IgD-negative memory B cell (primary cell): ENCODE results near the gene PICALM. TPM values are rescaled to one million over a fixed set of nuclear protein-coding genes. Genes with fewer than 3 reads are reported as not detected.
A peak's percentile ranks its signal among the peaks of the same experiment; 100 is the strongest.

Experiments used
- H3K27ac Mint-ChIP-seq, 3 donors: one replicate each; pipeline ENCODE4 v1.8.0; 2020 to 2022; ENCODE audit warnings: mild to moderate bottlenecking in 3 of 3, mixed read lengths in 3 of 3, moderate library complexity in 1 of 3
- H3K27me3 Mint-ChIP-seq: one replicate; pipeline ENCODE4 v1.8.0; 2021; ENCODE audit warnings: mixed read lengths
- H3K36me3 Mint-ChIP-seq: one replicate; pipeline ENCODE4 v1.8.0; 2020; ENCODE audit warnings: mild to moderate bottlenecking, mixed read lengths
- H3K4me1 Mint-ChIP-seq, 3 donors: one replicate each; pipeline ENCODE4 v1.8.0; 2020 to 2022; ENCODE audit warnings: mixed read lengths in 3 of 3, mild to moderate bottlenecking in 1 of 3
- H3K4me3 Mint-ChIP-seq, 4 donors: one replicate each; pipeline ENCODE4 v1.8.0; 2020 to 2022; ENCODE audit warnings: mild to moderate bottlenecking in 4 of 4, mixed read lengths in 4 of 4, moderate library complexity in 3 of 4
- H3K9me3 Mint-ChIP-seq, 3 donors: one replicate each; pipeline ENCODE4 v1.8.0; 2020 to 2021; ENCODE audit warnings: mixed read lengths in 3 of 3, mild to moderate bottlenecking in 1 of 3
- polyA plus RNA-seq: library from polyadenylated mRNA; unstranded; fragments of 300-500 nt; fragmentation: Illumina TruSeq; gene quantifications from one replicate; pipeline ENCODE4 v1.2.3, GENCODE V29; 2021

The PICALM gene
- polyA plus RNA-seq, 1 donor from 2014 or later = 15.2 TPM

- Mint-ChIP-seq H3K36me3 (no peaks in the 10 kb centered on the region), H3K4me3 (peak overlapping the region in 1 of 4 donors; percentile 73), H3K27ac (peak overlapping the region in 1 of 3 donors; percentile 62), H3K9me3 (no peaks in the 10 kb centered on the region), H3K4me1 (peaks cover 67 to 83% (median 72%) of the 10 kb centered on the region in 3 donors), H3K27me3 (no peaks in the 10 kb centered on the region)
Measured at GRCh38 chr11:86046116-86046515, 22.8 kb downstream of the PICALM start.

- Mint-ChIP-seq H3K27ac (peak overlapping the region; percentile 23 to 64 (median 30)), H3K4me1 (peaks cover 67 to 77% (median 74%) of the 10 kb centered on the region in 3 donors), H3K36me3 (no peaks in the 10 kb centered on the region), H3K4me3 (peak overlapping the region in 1 of 4 donors; percentile 35), H3K27me3 (no peaks in the 10 kb centered on the region), H3K9me3 (no peaks in the 10 kb centered on the region)
Measured at GRCh38 chr11:86043765-86044503, 24.9 kb downstream of the PICALM start.

GRCh38 chr11:86041975-86042378 is 26.9 kb downstream of the PICALM start:
- Mint-ChIP-seq H3K4me1 (peaks cover 58 to 66% (median 59%) of the 10 kb centered on the region in 3 donors), H3K36me3 (no peaks in the 10 kb centered on the region), H3K27me3 (no peaks in the 10 kb centered on the region), H3K4me3 (peak overlapping the region in 3 of 4 donors; percentile 5 to 20 (median 14)), H3K27ac (peak overlapping the region; percentile 60 to 86 (median 80)), H3K9me3 (no peaks in the 10 kb centered on the region)

GRCh38 chr11:86040919-86041850 is 27.7 kb downstream of the PICALM start:
- H3K4me3 Mint-ChIP-seq = peak overlapping the region in 2 of 4 donors; percentile 5 to 19
- H3K27ac Mint-ChIP-seq = peak overlapping the region; percentile 24 to 86 (median 80)
- H3K27me3 Mint-ChIP-seq = no peaks in the 10 kb centered on the region
- peaks cover 55 to 63% (median 56%) of the 10 kb centered on the region in 3 donors for H3K4me1 Mint-ChIP-seq
- no peaks in the 10 kb centered on the region for H3K36me3 Mint-ChIP-seq
- no peaks in the 10 kb centered on the region for H3K9me3 Mint-ChIP-seq

GRCh38 chr11:86039094-86039493 is 29.8 kb downstream of the PICALM start:
- H3K4me3 Mint-ChIP-seq = no peak overlapping the region
- H3K27ac Mint-ChIP-seq = peak overlapping the region in 1 of 3 donors; percentile 41
- no peaks in the 10 kb centered on the region for H3K36me3 Mint-ChIP-seq
- H3K27me3 Mint-ChIP-seq = no peaks in the 10 kb centered on the region
- H3K4me1 Mint-ChIP-seq = peaks cover 53 to 57% (median 56%) of the 10 kb centered on the region in 3 donors
- no peaks in the 10 kb centered on the region for H3K9me3 Mint-ChIP-seq

- peak overlapping the region in 1 of 4 donors; percentile 47 for H3K4me3 Mint-ChIP-seq
- H3K27me3 Mint-ChIP-seq = no peaks in the 10 kb centered on the region
- no peaks in the 10 kb centered on the region for H3K36me3 Mint-ChIP-seq
- H3K9me3 Mint-ChIP-seq = no peaks in the 10 kb centered on the region
- no peak overlapping the region for H3K27ac Mint-ChIP-seq
- peaks cover 50 to 57% (median 52%) of the 10 kb centered on the region in 3 donors for H3K4me1 Mint-ChIP-seq
Measured at GRCh38 chr11:86037743-86038142, 31.1 kb downstream of the PICALM start.

GRCh38 chr11:86035920-86036319 is 33.0 kb downstream of the PICALM start:
- Mint-ChIP-seq H3K4me1 (peaks cover 43 to 60% (median 43%) of the 10 kb centered on the region in 3 donors), H3K27me3 (no peaks in the 10 kb centered on the region), H3K27ac (no peak overlapping the region), H3K4me3 (peak overlapping the region in 1 of 4 donors; percentile 17), H3K9me3 (no peaks in the 10 kb centered on the region), H3K36me3 (no peaks in the 10 kb centered on the region)

- Mint-ChIP-seq H3K9me3 (no peaks in the 10 kb centered on the region), H3K36me3 (no peaks in the 10 kb centered on the region), H3K27ac (peak overlapping the region in 1 of 3 donors; percentile 60), H3K4me3 (no peak overlapping the region), H3K4me1 (peaks cover 40 to 53% (median 42%) of the 10 kb centered on the region in 3 donors), H3K27me3 (no peaks in the 10 kb centered on the region)
Measured at GRCh38 chr11:86035164-86035563, 33.7 kb downstream of the PICALM start.

- Mint-ChIP-seq H3K9me3 (no peaks in the 10 kb centered on the region), H3K27ac (peak overlapping the region in 1 of 3 donors; percentile 60), H3K4me1 (peaks cover 37 to 49% (median 39%) of the 10 kb centered on the region in 3 donors), H3K36me3 (no peaks in the 10 kb centered on the region), H3K4me3 (no peak overlapping the region), H3K27me3 (no peaks in the 10 kb centered on the region)
Measured at GRCh38 chr11:86034710-86035109, 34.2 kb downstream of the PICALM start.

GRCh38 chr11:86021377-86021776 is 47.5 kb downstream of the PICALM start:
- Mint-ChIP-seq H3K4me3 (peak overlapping the region in 1 of 4 donors; percentile 26), H3K4me1 (peaks cover 17 to 25% (median 18%) of the 10 kb centered on the region in 3 donors), H3K27me3 (no peaks in the 10 kb centered on the region), H3K27ac (peak overlapping the region in 2 of 3 donors; percentile 12 to 37), H3K9me3 (no peaks in the 10 kb centered on the region), H3K36me3 (peaks cover 15% of the 10 kb centered on the region)

- Mint-ChIP-seq H3K4me1 (peaks cover 11 to 26% (median 25%) of the 10 kb centered on the region in 3 donors), H3K27ac (no peak overlapping the region), H3K27me3 (no peaks in the 10 kb centered on the region), H3K4me3 (no peak overlapping the region), H3K36me3 (peaks cover 7% of the 10 kb centered on the region), H3K9me3 (no peaks in the 10 kb centered on the region)
Measured at GRCh38 chr11:86018249-86018648, 50.6 kb downstream of the PICALM start.

GRCh38 chr11:86016451-86016850 is 52.4 kb downstream of the PICALM start:
- Mint-ChIP-seq H3K9me3 (no peaks in the 10 kb centered on the region), H3K4me1 (peaks cover 7 to 16% (median 11%) of the 10 kb centered on the region in 3 donors), H3K36me3 (peaks cover 4% of the 10 kb centered on the region), H3K27ac (peak overlapping the region in 1 of 3 donors; percentile 6), H3K4me3 (no peak overlapping the region), H3K27me3 (no peaks in the 10 kb centered on the region)

- H3K27me3 Mint-ChIP-seq = no peaks in the 10 kb centered on the region
- peaks cover 7 to 11% (median 9%) of the 10 kb centered on the region in 3 donors for H3K4me1 Mint-ChIP-seq
- no peaks in the 10 kb centered on the region for H3K9me3 Mint-ChIP-seq
- no peak overlapping the region for H3K4me3 Mint-ChIP-seq
- H3K27ac Mint-ChIP-seq = no peak overlapping the region
- H3K36me3 Mint-ChIP-seq = peaks cover 4% of the 10 kb centered on the region
Measured at GRCh38 chr11:86015699-86016098, 53.2 kb downstream of the PICALM start.

GRCh38 chr11:86014221-86014620 is 54.7 kb downstream of the PICALM start:
- Mint-ChIP-seq H3K27ac (no peak overlapping the region), H3K27me3 (no peaks in the 10 kb centered on the region), H3K9me3 (no peaks in the 10 kb centered on the region), H3K4me1 (peaks cover 7 to 11% (median 9%) of the 10 kb centered on the region in 3 donors), H3K4me3 (no peak overlapping the region), H3K36me3 (no peaks in the 10 kb centered on the region)

- H3K27ac Mint-ChIP-seq = peak overlapping the region in 1 of 3 donors; percentile 31
- no peaks in the 10 kb centered on the region for H3K27me3 Mint-ChIP-seq
- peaks cover 7 to 11% (median 9%) of the 10 kb centered on the region in 3 donors for H3K4me1 Mint-ChIP-seq
- no peak overlapping the region for H3K4me3 Mint-ChIP-seq
- H3K36me3 Mint-ChIP-seq = no peaks in the 10 kb centered on the region
- no peaks in the 10 kb centered on the region for H3K9me3 Mint-ChIP-seq
Measured at GRCh38 chr11:86013713-86014112, 55.2 kb downstream of the PICALM start.
